Measurements from ENCODE around the gene SH2D2A.

The SH2D2A gene

GRCh38 chr1:156847591-156848460 lies 31.2 kb upstream of the SH2D2A start:
- DNase-seq, result no peak

- DNase-seq, result no peak
Observed at GRCh38 chr1:156846643-156847042, 30.0 kb upstream of the SH2D2A start.

GRCh38 chr1:156845953-156846545 lies 29.4 kb upstream of the SH2D2A start:
- no peak for DNase-seq

DNA sequence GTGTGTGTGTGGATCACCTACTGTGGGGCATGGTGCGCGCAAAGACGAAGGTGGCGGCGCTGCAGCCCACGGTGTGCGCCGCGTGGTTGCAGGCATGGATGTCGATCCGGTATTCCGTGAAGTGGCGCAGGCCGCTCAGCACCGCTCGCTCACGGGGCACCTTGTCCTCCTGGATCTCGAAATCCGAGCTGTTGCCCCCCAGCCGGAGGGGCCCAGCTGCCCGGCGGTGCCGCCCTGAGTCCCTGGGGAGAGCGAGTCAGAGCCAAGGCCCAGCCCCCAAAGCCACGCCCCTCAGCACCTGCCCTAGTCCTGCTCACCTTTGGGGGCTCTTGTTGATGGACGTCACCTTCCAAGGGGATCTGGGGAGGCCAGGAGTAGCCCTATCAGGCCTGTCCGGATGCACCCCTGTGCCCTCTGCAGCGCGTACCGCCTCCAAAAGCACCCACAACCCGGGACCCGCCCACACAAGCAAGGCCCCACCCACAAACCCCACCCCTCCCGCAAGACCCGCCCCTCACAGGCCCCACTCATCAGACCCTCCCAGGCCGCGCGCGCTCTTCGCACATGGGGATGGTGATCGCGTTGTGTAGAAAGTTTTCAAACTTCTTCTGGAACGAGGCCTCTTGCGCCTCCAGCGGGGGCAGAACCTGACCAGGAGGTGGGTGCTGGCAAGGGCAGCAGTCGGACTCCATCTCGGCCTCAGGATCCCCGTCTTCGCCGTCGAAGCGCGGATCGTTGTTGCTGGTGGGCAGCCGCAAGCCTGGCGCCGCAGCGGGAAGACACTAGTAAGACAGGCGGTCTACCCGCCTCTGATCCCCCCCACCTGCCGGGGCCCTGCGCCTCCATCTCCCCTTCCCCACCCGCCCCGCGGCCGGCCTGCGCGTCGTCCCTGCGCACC lies 28.7 kb upstream of the SH2D2A start:
- peak; percentile 68 for DNase-seq

GRCh38 chr1:156844638-156845037 lies 28.0 kb upstream of the SH2D2A start:
- DNase-seq, result no peak

- no peak for DNase-seq
Observed at GRCh38 chr1:156844102-156844501, 27.5 kb upstream of the SH2D2A start.

GRCh38 chr1:156842618-156843300 lies 26.1 kb upstream of the SH2D2A start:
- DNase-seq, result no peak

- no peak for DNase-seq
Observed at GRCh38 chr1:156841295-156841855, 24.7 kb upstream of the SH2D2A start.

DNA sequence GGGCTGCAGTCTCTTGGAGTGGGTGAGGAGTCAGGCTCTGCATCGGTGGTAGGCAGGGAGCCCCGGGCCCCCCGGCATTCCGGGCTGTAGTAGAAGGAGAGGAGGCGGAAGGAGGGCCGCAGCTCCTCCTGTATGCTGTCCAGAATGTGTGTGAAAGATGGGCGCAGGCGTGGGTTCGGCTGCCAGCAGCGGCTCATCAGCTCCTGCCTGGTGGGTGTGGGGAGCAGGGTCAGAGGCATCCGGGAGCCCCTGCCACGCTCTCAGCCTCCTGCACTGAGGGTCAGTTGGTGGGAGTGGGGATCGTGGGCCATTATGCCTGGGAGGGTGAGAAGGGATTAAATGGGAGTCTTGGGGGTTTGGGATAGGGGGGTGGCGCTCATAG lies 24.2 kb upstream of the SH2D2A start:
- no peak for DNase-seq

DNA sequence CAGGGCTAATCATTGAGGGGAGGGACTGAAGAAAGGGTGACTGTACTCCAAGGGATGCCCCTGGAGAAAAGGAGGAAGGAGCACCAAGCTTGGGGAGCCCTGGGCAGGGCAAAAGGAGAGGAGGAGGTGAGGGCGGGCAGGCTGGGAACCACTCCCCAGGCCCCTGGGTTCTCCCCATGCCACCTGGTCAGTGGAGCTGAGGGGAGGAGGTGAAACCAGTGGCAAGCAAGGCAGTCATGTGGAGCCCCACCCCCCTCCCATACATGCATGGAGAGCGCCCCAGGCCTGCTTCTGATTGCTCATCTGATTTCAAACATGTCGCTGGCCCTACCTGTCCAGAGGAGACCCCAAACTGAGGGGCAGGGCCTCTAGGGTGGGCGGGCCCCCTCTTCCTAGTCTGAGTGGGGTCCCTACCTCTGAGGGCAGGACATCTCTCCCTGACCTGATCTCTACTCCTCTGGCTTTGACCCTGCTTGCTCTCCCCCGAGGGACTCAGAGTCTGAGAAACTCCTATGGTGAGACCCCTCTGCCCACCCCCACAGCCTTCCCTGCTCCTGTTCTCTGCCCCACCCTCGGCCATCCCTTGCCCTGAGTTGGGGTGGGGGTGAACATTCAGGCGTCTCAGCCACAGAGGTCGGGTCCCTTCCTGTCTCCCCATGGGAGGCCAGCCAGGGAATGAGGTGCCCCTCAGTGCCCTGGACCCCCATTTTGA lies 23.7 kb upstream of the SH2D2A start:
- no peak for DNase-seq

- no peak for DNase-seq
Observed at GRCh38 chr1:156839426-156840109, 22.9 kb upstream of the SH2D2A start.

- peak; percentile 61 for DNase-seq
Observed at GRCh38 chr1:156838972-156839371, 22.3 kb upstream of the SH2D2A start.

- DNase-seq, result no peak
Observed at GRCh38 chr1:156836892-156837291, 20.2 kb upstream of the SH2D2A start.

DNA sequence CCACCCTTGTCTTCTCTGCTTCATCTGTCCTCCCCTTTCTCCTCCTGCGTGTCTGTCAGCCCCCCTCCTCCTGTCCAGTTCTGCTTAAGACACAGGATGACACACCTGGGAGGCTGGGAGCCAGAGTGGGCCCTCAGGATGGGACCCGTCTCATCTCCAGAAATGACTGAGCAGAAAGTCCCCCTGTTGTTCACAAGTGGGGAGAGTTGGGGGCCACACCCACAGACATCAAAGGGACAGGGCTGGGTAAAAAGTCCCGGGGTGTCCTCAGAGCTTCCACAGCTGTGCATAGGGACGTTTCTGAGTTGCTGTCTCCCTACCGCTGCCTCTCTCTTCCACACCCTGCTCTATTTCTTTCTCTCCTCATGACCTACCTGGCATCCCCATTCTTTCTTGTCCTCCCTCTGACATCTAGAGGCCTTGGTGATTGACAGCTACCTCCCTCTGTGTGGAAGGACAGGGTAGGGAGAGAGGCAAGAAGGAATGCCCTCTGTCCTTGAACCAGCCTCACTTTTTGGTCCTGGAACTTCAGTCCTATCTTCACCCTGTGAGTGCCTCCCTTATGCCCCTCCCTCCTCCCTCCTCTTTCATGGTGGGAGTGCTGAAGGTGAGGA lies 19.5 kb upstream of the SH2D2A start:
- DNase-seq, result no peak

- no peak for DNase-seq
Observed at GRCh38 chr1:156834322-156834721, 17.7 kb upstream of the SH2D2A start.

- DNase-seq, result no peak
Observed at GRCh38 chr1:156833603-156834002, 17.0 kb upstream of the SH2D2A start.

- DNase-seq, result no peak
Observed at GRCh38 chr1:156832434-156832833, 15.8 kb upstream of the SH2D2A start.

DNA sequence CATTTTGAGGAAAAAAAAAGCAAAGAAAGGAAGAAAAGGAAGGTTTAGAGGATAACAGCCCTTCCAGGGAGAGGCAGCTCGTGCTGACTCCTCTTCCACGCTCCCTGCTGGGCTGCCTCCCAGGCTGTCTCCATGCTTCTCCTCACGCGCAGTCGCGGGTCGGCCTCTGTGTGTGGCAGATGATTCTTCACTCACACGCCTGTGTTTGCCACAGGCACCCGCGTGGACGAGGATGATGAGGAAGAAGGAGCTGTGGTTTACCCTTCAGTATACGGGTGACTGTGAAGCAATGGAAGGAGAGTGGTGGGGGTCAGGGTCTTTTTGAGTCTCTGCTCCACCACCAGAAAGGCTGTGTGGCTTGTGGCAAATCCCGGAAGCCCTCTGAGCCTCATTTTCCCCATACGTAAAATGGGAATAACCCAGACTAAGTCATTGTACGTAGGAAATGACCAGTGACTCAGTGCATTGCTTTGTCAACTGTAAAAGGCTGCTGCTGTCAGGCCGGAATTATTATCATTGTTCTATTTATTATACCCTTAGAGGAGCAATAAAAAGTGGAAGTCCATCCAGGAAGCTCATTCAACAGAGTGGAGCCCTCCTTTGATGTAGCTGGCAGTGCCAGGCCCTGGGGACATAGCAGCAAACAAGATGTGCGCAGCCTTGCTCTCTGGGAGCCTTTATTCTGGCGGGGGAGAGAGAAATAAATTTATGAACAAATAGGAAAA lies 11.9 kb upstream of the SH2D2A start:
- no peak for DNase-seq

DNA sequence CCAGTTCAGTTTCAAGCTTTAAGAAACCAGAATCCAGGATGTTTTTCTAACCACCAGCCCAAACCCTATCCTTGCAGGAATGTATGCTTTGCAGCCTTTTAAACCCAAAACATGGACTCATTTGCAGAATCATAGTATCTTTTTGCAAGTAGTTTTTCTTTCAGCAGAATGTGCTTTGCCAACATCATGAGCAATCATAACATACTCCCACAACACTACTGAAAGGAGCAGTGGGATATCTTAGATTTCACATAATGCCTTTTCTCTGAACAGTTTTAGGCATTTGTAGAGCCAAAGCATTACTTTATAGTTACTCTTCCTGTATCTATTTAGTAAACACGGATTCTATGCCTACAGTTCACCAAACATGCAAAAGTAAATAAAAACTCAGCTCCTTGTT lies 10.0 kb upstream of the SH2D2A start:
- no peak for DNase-seq

GRCh38 chr1:156823210-156823790 lies 6.7 kb upstream of the SH2D2A start:
- no peak for DNase-seq

Measured in hematopoietic multipotent progenitor cell treated with erythropoietin and hydrocortisone succinate and interleukin-3 and kit ligand, for 6 days (in vitro differentiated cells).